NCI-H2081 (cell line): ENCODE data around the gene MAT1A.
"Not testable (repeated sequence)": the region's sequence is repeated elsewhere in the genome, so short reads cannot be mapped to it uniquely, and the experiment has no call there.

Source experiments
- DNase-seq, 2 experiments: peaks; one replicate each; lab custom pipeline; 2025; lab: John Stamatoyannopoulos, UW

The MAT1A gene

GRCh38 chr10:80223031-80223419, 66.4 kb downstream of the MAT1A start:
- not testable (repeated sequence) for DNase-seq
